AG04450 (cell line): ENCODE data around the gene PDCD4. TPM values are rescaled to one million over a fixed set of nuclear protein-coding genes. Genes with fewer than 3 reads are reported as not detected.

Source experiments
- CTCF ChIA-PET: fragments of 300-600, 350-600 bp; formaldehyde crosslinking; extraction: SDS; loops from one replicate; lab custom pipeline; 2022; ENCODE audit warnings: antibody characterized with exemption, inconsistent platforms; lab: Charles Lee
- POLR2A ChIA-PET: fragments of 350-600 bp; formaldehyde crosslinking; extraction: SDS; loops from one replicate; lab custom pipeline; 2021; ENCODE audit warnings: antibody characterized with exemption, inconsistent platforms; lab: Yijun Ruan, JAX
- DNase-seq: peaks from one replicate; pipeline ENCODE4 v3.0.0-alpha.2; 2011; ENCODE audit warnings: low read depth, low spot score
- H3K27ac ChIP-seq: one replicate; pipeline ENCODE4 v1.5.1; 2012; ENCODE audit warnings: low read depth, low read length, control low read depth
- H3K27me3 ChIP-seq: one replicate; pipeline ENCODE4 v1.6.0; 2012; ENCODE audit warnings: low read length; ENCODE audit not compliant: control insufficient read depth, insufficient read depth
- H3K4me3 ChIP-seq: 2 replicates; pipeline ENCODE4 v1.5.1; 2011; ENCODE audit warnings: mild to moderate bottlenecking, low read depth, low read length, control low read depth
- H3K9me3 ChIP-seq: 2 replicates; pipeline ENCODE4 v1.5.1; 2012; ENCODE audit warnings: low read length; ENCODE audit not compliant: control insufficient read depth, insufficient read depth
- polyA plus RNA-seq: library from polyadenylated mRNA; depleted of rRNA; stranded (reverse); fragments of >200 nt; gene quantifications from 2 replicates; pipeline ENCODE4 v1.2.3, GENCODE V29; 2011
- TF ChIP-seq, protein P1 (sequence below): IDR thresholded peaks from 2 replicates; pipeline ENCODE4 v1.5.1; 2011; ENCODE audit warnings: low read depth, low read length, control low read depth, inconsistent platforms

Gene PDCD4
- polyA plus RNA-seq, 1 experiment, result 95.4 TPM

DNA sequence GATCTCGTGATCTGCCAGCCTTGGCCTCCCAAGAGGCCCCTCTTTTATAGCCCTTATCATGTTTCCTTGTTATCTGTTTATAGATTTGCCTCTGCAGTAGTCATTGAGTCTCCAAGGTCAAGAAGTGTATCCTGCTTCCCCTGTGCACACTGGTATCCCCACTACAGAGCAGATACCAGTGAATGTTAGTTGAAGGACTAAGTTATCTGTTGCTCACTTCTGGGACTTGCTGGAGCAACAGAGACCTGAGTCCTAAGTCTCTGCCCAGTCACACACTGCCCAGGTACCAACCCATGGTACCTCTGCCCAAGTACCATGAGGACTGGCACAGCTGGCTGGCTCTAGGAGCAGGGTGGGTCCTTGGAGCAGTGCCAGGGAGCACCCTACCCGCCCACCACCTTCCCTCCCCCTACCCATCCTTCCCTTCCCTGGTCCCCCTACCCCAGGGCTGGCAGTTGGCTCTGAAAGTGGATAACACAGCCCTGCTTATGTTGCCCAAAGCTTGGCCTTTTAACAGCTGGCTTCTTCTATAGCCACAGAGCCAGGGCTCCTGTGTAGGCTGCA is 26.5 kb upstream of the PDCD4 start:
- TF ChIP-seq, protein P1, sequence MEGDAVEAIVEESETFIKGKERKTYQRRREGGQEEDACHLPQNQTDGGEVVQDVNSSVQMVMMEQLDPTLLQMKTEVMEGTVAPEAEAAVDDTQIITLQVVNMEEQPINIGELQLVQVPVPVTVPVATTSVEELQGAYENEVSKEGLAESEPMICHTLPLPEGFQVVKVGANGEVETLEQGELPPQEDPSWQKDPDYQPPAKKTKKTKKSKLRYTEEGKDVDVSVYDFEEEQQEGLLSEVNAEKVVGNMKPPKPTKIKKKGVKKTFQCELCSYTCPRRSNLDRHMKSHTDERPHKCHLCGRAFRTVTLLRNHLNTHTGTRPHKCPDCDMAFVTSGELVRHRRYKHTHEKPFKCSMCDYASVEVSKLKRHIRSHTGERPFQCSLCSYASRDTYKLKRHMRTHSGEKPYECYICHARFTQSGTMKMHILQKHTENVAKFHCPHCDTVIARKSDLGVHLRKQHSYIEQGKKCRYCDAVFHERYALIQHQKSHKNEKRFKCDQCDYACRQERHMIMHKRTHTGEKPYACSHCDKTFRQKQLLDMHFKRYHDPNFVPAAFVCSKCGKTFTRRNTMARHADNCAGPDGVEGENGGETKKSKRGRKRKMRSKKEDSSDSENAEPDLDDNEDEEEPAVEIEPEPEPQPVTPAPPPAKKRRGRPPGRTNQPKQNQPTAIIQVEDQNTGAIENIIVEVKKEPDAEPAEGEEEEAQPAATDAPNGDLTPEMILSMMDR, result no peak
- Histone ChIP-seq H3K27ac (no peak overlapping the region), H3K9me3 (no peaks in the 10 kb centered on the region), H3K27me3 (peaks cover 28% of the 10 kb centered on the region), H3K4me3 (no peak overlapping the region)
- POLR2A ChIA-PET, result no interaction called here
- DNase-seq, result no peak
- CTCF ChIA-PET, result no interaction called here

DNA sequence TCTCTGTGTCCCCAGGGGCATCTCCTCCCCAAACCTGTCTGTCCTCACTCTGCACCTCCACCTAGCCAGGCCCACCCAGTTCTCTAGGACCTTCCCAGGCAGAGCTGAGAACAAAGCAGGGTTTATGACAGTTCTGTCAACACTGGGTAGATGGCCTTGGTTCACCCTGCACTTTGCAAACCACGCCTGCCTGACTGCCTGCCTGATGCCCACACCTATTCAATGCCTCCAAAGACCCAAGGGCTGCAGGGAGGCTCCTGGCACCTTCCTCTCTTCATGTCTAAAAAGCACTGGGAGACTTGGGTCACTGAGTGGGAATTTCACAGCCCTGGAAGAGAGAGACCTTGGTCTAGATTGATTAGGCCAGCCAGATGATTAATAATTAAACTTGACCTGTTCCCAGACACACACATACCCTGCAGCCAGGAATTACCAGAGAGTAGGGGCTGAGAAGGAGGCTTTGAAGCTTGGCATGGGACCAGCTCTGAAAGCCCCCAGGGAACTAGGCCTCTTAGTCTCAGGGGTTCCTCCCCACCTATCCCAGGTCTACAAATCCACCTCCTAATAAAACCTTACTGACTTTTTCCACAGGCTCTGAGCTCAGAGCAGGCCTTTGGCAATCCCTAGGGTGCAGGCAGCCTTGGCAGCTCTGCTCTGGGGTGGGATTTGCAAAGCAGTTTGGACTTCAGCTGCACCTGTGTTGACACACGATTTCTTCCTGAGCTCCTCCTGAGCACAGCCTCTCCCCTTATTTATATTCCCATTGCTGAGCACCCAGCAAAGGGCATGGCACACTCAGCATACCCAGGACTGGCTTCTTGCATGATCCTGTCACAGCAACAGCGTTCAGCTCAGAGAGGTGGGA is 25.7 kb upstream of the PDCD4 start:
- TF ChIP-seq, protein P1, result no peak
- peaks cover 28% of the 10 kb centered on the region for H3K27me3 ChIP-seq
- no peak overlapping the region for H3K27ac ChIP-seq
- POLR2A ChIA-PET, result no interaction called here
- no peak overlapping the region for H3K4me3 ChIP-seq
- DNase-seq, result no peak
- no peaks in the 10 kb centered on the region for H3K9me3 ChIP-seq
- CTCF ChIA-PET, result no interaction called here

DNA sequence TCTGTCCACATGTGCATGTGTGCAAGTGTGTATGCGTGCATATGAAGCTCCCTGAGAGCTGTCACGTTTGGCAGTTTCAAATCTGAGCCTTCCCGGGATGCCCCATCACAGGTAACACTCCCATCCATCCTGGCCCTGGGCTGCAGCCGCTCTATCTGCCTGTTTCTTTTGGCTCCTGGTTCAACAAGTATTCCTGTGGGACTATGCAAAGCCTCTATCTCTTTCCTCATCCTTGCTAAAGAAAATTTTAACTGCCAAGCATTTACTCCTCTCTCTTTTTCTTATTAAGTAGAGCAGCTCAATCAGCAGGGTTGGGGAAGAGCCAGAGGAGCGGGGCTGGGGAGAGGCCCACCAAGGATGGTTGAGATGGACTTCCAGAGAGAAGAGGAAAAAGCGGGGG is 24.4 kb upstream of the PDCD4 start:
- peaks cover 25% of the 10 kb centered on the region for H3K27me3 ChIP-seq
- no peak overlapping the region for H3K27ac ChIP-seq
- CTCF ChIA-PET, result no interaction called here
- H3K9me3 ChIP-seq, result no peaks in the 10 kb centered on the region
- POLR2A ChIA-PET, result no interaction called here
- DNase-seq, result no peak
- TF ChIP-seq, protein P1, result no peak
- no peak overlapping the region for H3K4me3 ChIP-seq

DNA sequence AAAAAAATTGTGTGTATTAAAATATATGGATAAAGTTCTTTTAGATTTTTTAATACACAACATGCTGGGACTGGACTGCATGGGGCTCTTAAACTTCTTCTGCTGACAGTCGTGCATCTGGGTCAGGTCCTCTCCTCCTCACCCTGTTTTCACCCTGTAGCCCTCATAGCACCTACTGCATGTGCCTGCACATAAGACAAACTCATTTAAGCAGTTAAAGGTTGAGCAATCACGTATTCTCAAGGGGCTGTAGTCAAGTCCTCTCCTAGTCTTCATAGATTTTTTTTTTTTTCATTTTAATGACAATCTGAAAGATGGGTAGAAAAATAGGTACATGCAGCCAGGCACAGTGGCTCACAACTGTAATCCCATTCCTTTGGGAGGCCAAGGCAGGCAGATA is 23.6 kb upstream of the PDCD4 start:
- POLR2A ChIA-PET, result no interaction called here
- CTCF ChIA-PET, result no interaction called here
- TF ChIP-seq, protein P1, result no peak
- Histone ChIP-seq H3K9me3 (no peaks in the 10 kb centered on the region), H3K27ac (no peak overlapping the region), H3K4me3 (no peak overlapping the region), H3K27me3 (peaks cover 28% of the 10 kb centered on the region)
- DNase-seq, result no peak

DNA sequence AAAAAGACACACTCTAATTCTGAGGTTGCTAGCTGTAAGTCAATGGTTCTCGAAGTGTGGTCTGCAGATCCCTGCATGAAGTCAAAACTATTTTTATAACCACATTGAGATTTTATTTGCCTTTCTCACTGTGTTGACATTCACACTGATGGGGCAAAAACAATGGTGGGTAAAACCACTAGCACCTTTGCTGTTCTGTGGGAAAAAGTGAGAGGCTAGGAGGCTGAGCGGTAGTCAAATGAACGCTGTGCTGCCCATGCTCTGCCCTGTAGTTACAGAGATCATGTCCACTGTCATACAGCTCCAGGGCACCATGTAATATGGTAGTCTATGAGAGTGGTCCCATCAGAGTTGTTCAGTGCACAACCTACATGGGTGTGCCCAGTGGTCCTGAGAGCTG is 21.6 kb upstream of the PDCD4 start:
- Histone ChIP-seq H3K9me3 (no peaks in the 10 kb centered on the region), H3K27me3 (peaks cover 28% of the 10 kb centered on the region), H3K27ac (no peak overlapping the region), H3K4me3 (no peak overlapping the region)
- ChIA-PET POLR2A (no interaction called here), CTCF (no interaction called here)
- TF ChIP-seq, protein P1, result no peak
- no peak for DNase-seq
